Thyroid gland (tissue), 4 donors: ENCODE measurements around the gene PEX7. TPM values are rescaled to one million over a fixed set of nuclear protein-coding genes. Genes with fewer than 3 reads are reported as not detected.

ENCODE experiments used
- DNase-seq, 2 donors: peaks; one replicate each; pipeline ENCODE4 v3.0.0-alpha.2; 2019
- H3K27ac ChIP-seq, 3 donors: fragments of 200-600 bp; sonication (generic); 1 replicate in 2 of 3; 2 replicates in 1 of 3; pipeline ENCODE4 v1.5.1; 2016 to 2019; ENCODE audit warnings: mild to moderate bottlenecking in 1 of 3, moderate library complexity in 1 of 3
- H3K27me3 ChIP-seq: fragments of 200-600 bp; sonication (generic); one replicate; pipeline ENCODE4 v1.5.1; 2019
- H3K36me3 ChIP-seq, 2 donors: fragments of 200-600 bp; sonication (generic); one replicate each; pipeline ENCODE4 v1.5.1; 2016 to 2019
- H3K4me1 ChIP-seq, 2 donors: fragments of 200-600 bp; sonication (generic); one replicate each; pipeline ENCODE4 v1.5.1; 2017 to 2019
- H3K4me3 ChIP-seq, 3 donors: fragments of 200-600 bp; sonication (generic); replicated peaks in 1 of 3; 1 replicate in 2 of 3; 2 replicates in 1 of 3; pipeline ENCODE4 v1.5.1; 2016; ENCODE audit warnings: mild to moderate bottlenecking in 1 of 3
- H3K9me3 ChIP-seq: fragments of 200-600 bp; sonication (generic); one replicate; pipeline ENCODE4 v1.5.1; 2017
- POLR2A ChIP-seq, 2 donors: fragments of 450-650 bp; IDR thresholded peaks; one replicate each; pipeline ENCODE4 v1.6.1; 2017; ENCODE audit warnings: antibody characterized with exemption in 2 of 2, mild to moderate bottlenecking in 2 of 2, moderate library complexity in 1 of 2
- WGBS, 2 donors: methylation state at CpG; one replicate each; pipeline ENCODE4 v1.1.5; 2017; 5-methylcytosine and 5-hydroxymethylcytosine counted together
- intact Hi-C: fragments of 100-400 bp; cut with DNase I; formaldehyde crosslinking; loops from one replicate; pipeline ENCODE4 v1.15.1; 2023
- total RNA-seq, 4 donors: library from RNA; depleted of rRNA; stranded (reverse); fragments of >200 nt; gene quantifications; one replicate each; pipeline ENCODE4 v1.2.3, GENCODE V29; 2016
- TF ChIP-seq, protein P1 (sequence below), 6 experiments: fragments of 200-600 bp in 3 of 6; fragments of 450-650 bp in 3 of 6; sonication (generic) in 3 of 6; IDR thresholded peaks; one replicate each; pipeline ENCODE4 v1.5.1; 2016 to 2019; ENCODE audit warnings: antibody characterized with exemption in 6 of 6, mild to moderate bottlenecking in 2 of 6, inconsistent platforms in 1 of 6, moderate library complexity in 1 of 6

The PEX7 gene
- total RNA-seq, 4 donors from 2014 or later: 16.4 to 23.9 (median 18.2) TPM

GRCh38 chr6:136782021-136782770 is 40.2 kb upstream of the PEX7 start:
- Histone ChIP-seq H3K9me3 (no peaks in the 10 kb centered on the region), H3K4me3 (no peak overlapping the region), H3K27ac (peak overlapping the region in 1 of 3 donors; percentile 27), H3K4me1 (peaks cover 58 to 67% of the 10 kb centered on the region in 2 donors), H3K27me3 (no peaks in the 10 kb centered on the region), H3K36me3 (no peaks in the 10 kb centered on the region)
- intact Hi-C loops: no loop called here
- no peak for DNase-seq
- no peak for TF ChIP-seq POLR2A (IDR thresholded peaks at IDR 0.05)
- TF ChIP-seq, protein P1, sequence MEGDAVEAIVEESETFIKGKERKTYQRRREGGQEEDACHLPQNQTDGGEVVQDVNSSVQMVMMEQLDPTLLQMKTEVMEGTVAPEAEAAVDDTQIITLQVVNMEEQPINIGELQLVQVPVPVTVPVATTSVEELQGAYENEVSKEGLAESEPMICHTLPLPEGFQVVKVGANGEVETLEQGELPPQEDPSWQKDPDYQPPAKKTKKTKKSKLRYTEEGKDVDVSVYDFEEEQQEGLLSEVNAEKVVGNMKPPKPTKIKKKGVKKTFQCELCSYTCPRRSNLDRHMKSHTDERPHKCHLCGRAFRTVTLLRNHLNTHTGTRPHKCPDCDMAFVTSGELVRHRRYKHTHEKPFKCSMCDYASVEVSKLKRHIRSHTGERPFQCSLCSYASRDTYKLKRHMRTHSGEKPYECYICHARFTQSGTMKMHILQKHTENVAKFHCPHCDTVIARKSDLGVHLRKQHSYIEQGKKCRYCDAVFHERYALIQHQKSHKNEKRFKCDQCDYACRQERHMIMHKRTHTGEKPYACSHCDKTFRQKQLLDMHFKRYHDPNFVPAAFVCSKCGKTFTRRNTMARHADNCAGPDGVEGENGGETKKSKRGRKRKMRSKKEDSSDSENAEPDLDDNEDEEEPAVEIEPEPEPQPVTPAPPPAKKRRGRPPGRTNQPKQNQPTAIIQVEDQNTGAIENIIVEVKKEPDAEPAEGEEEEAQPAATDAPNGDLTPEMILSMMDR (IDR thresholded peaks at IDR 0.05): no peak
- WGBS, 2 donors: 87 to 89% methylated on average over 1 of the region's 1 CpG

DNA sequence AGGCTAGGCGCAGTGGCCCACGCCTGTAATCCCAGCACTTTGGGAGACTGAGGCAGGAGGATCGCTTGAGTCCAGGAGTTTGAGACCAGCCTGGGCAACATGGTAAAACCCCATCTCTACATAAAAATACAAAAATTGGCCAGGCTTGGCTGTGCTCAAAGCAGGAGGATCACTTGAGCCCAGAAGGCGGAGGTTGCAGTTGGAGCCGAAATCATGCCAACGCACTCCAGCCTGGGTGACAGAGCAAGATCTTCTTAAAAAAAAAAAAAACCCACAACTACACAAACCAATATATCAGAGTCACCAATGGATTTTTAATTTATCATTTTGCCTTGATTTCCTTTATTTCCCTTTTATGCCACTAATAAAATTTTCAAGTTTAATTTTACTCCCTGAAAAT is 39.4 kb upstream of the PEX7 start:
- Histone ChIP-seq H3K36me3 (no peaks in the 10 kb centered on the region), H3K27ac (peak overlapping the region in 2 of 3 donors; percentile 27 to 55), H3K4me1 (peaks cover 66 to 71% of the 10 kb centered on the region in 2 donors), H3K9me3 (no peaks in the 10 kb centered on the region), H3K4me3 (no peak overlapping the region), H3K27me3 (no peaks in the 10 kb centered on the region)
- intact Hi-C loops: no loop called here
- WGBS, 2 donors: 81 to 88% methylated on average over 6 of the region's 6 CpGs
- DNase-seq: peak; percentile 49 to 70
- no peak for TF ChIP-seq POLR2A (IDR thresholded peaks at IDR 0.05)
- TF ChIP-seq, protein P1 (IDR thresholded peaks at IDR 0.05): no peak

- TF ChIP-seq, protein P1 (IDR thresholded peaks at IDR 0.05): no peak
- TF ChIP-seq POLR2A (IDR thresholded peaks at IDR 0.05): no peak
- no peaks in the 10 kb centered on the region for H3K9me3 ChIP-seq
- peaks cover 71 to 75% of the 10 kb centered on the region in 2 donors for H3K4me1 ChIP-seq
- intact Hi-C loops: no loop called here
- no peaks in the 10 kb centered on the region for H3K36me3 ChIP-seq
- no peaks in the 10 kb centered on the region for H3K27me3 ChIP-seq
- 78 to 83% methylated on average over 9 of the region's 9 CpGs for WGBS, 2 donors
- H3K27ac ChIP-seq: peak overlapping the region in 2 of 3 donors; percentile 25 to 55
- no peak overlapping the region for H3K4me3 ChIP-seq
- no peak for DNase-seq
Measured at GRCh38 chr6:136783495-136784270, 38.7 kb upstream of the PEX7 start.

DNA sequence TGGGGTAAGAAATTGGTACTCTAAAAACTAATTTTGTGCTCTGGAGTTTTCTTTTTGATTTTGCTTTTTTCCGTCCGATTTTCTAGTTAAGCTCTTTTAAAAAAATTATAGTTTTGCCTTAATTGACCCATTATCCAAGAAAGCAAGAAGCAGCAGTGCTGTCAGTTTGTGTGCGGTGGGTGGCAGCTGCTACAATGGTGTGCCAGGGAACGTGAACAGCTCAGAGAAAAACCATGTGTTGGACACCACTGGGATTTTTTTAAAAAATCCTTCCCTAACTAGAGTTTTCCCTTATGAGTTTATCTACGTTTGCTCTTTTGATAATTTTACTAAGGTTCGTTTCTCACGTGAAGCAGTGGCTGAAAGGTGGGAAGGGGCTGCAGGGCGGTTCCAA is 38.1 kb upstream of the PEX7 start:
- DNase-seq: no peak
- H3K27ac ChIP-seq: peak overlapping the region in 2 of 3 donors; percentile 25 to 55
- H3K36me3 ChIP-seq: no peaks in the 10 kb centered on the region
- no peaks in the 10 kb centered on the region for H3K27me3 ChIP-seq
- no peaks in the 10 kb centered on the region for H3K9me3 ChIP-seq
- TF ChIP-seq, protein P1 (IDR thresholded peaks at IDR 0.05): no peak
- no peak for TF ChIP-seq POLR2A (IDR thresholded peaks at IDR 0.05)
- peaks cover 77 to 80% of the 10 kb centered on the region in 2 donors for H3K4me1 ChIP-seq
- intact Hi-C loops: no loop called here
- WGBS, 2 donors: 90% methylated on average over 8 of the region's 8 CpGs
- H3K4me3 ChIP-seq: no peak overlapping the region
